Smooth muscle cell of the umbilical artery (primary cell): ENCODE results near the gene CAPRIN1. TPM values are rescaled to one million over a fixed set of nuclear protein-coding genes. Genes with fewer than 3 reads are reported as not detected.

ENCODE experiments used
- total RNA-seq: library from RNA; depleted of rRNA; stranded (reverse); fragments of >200 nt; gene quantifications from 2 replicates; pipeline ENCODE4 v1.2.3, GENCODE V29; 2014

Gene CAPRIN1
- total RNA-seq, result 181 and 286 TPM in 2 replicates

GRCh38 chr11:34051349-34052035 is at the start of gene CAPRIN1:
TSS of gene CAPRIN1 (plus strand) at chr11:34051731. CDS start at chr11:34052421, 690 bp downstream.

DNA sequence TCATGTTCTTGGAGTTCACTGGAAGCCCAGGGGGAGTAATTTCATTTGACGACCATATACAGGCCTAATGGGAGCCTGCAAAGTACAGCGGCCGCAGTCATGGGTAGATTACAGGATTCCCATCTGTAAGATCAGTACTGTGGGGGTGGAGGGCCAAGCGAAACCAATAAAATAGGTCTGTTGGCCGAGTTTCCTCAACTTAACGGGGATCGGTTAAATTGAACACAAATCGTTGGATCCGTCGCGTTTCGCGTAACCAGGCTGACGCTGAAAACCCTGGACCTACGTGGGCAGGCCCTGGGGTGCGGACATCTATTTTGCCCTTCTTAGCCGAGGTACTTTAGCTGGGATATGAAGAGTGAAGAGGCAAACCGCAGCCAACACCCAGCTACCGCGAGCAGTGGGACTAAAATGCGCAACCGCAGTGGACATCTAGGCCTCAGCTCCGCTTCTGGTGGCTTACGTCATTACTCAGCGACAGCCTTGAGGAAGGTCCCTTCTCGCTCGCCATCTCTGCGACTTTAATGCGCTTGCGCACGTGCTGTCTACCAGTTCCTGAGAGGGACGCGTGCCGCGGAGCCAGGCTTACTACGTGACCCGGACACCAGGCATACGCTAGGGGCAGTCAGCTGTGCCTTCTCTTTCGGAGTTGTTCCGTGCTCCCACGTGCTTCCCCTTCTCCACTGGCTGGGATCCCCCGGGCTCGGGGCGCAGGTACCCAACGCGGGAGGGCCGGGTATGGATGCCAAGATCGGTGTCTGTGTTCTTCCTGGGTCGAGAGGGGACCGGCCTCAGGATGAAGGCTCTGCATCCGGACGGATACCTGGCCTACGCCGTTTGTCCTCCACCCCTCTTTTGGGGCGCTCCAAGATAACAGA is 53.8 kb downstream of the CAPRIN1 start, which contains the start of gene NAT10:
Gene NAT10 (plus strand): TSS at position 551 of the 878 bp plus-strand sequence. CDS start 2,597 bp downstream, outside the sequence.

Other genes with a start within 250 kb of the CAPRIN1 start
- gene LMO2, start 159.7 kb upstream of the CAPRIN1 start, total RNA-seq, result 0.09 TPM in 1 of 2 replicates, not detected in the other
- gene NAT10, start 53.9 kb downstream of the CAPRIN1 start, total RNA-seq, result 12.2 and 24.4 TPM in 2 replicates